K562 (cell line): ENCODE data around the gene VASH1. TPM values are rescaled to one million over a fixed set of nuclear protein-coding genes. Genes with fewer than 3 reads are reported as not detected.

Experiments used
- ATAC-seq: fragments of 200-7000 bp; cut with Tn5 transposase; 3 replicates; pipeline ENCODE4 v1.9.1; 2020; ENCODE audit warnings: moderate library complexity
- BruUV-seq: library from RNA; stranded (reverse); fragments of 400-500 nt; replicated peaks from 2 replicates; lab custom pipeline; 2021; lab: Mats Ljungman, UMichigan
- CTCF ChIA-PET: fragments of 300-600 bp; formaldehyde crosslinking; extraction: SDS; loops from one replicate; lab custom pipeline; 2021; ENCODE audit warnings: low intra/inter-chr PET ratio; lab: Yijun Ruan, JAX
- POLR2A ChIA-PET: fragments of 300-600, 350-650 bp; sonication (Branson Sonifier 250); formaldehyde crosslinking; extraction: SDS; loops from one replicate; lab custom pipeline; 2021; ENCODE audit warnings: antibody characterized with exemption, inconsistent platforms; lab: Yijun Ruan, JAX
- DNase-seq, 4 experiments: peaks; one replicate each; pipeline versions ENCODE4 v3.0.0 to v3.0.0-alpha.2; 2011 to 2018; ENCODE audit warnings: low spot score in 3 of 4, mixed read lengths in 3 of 4; ENCODE audit errors: extremely low read depth in 1 of 4
- FAIRE-seq: peaks from 2 replicates; lab custom pipeline; 2011; peaks lifted over from hg19 to GRCh38; lab: Jason Lieb, UNC
- H2AFZ ChIP-seq: 2 replicates; pipeline ENCODE4 v1.6.0; 2011; ENCODE audit warnings: low read depth, low read length, control low read depth, inconsistent platforms
- H3K27ac ChIP-seq: fragments of 200-600 bp; 3 replicates; pipeline ENCODE4 v1.8.0; 2011; ENCODE audit warnings: low read depth, mild to moderate bottlenecking, control low read depth, inconsistent platforms, low read length, moderate library complexity, mixed read lengths; ENCODE audit errors: extremely low read depth
- H3K27me3 ChIP-seq, 2 experiments: fragments of 300-600 bp in 1 of 2; 2 replicates in 1 of 2; 3 replicates in 1 of 2; pipeline versions ENCODE4 v1.6.0 to v1.8.0; 2011; ENCODE audit warnings: inconsistent platforms in 2 of 2, low read length in 2 of 2, mild to moderate bottlenecking in 1 of 2, mixed read lengths in 1 of 2, moderate library complexity in 1 of 2; ENCODE audit not compliant: control insufficient read depth in 2 of 2, insufficient read depth in 2 of 2
- H3K36me3 ChIP-seq: fragments of 300-600 bp; 3 replicates; pipeline ENCODE4 v1.8.0; 2011; ENCODE audit warnings: mild to moderate bottlenecking, low read length, inconsistent platforms; ENCODE audit not compliant: control insufficient read depth, insufficient read depth
- H3K4me1 ChIP-seq, 2 experiments: fragments of 200-600 bp in 1 of 2; replicated peaks in 1 of 2; 2 replicates in 1 of 2; 3 replicates in 1 of 2; pipeline versions ENCODE4 v1.5.1 to v1.8.0; 2011; ENCODE audit warnings: inconsistent platforms in 2 of 2, low read length in 2 of 2, mild to moderate bottlenecking in 1 of 2, mixed read lengths in 1 of 2, moderate library complexity in 1 of 2; ENCODE audit not compliant: control insufficient read depth in 2 of 2, insufficient read depth in 2 of 2
- H3K4me2 ChIP-seq: 2 replicates; pipeline ENCODE4 v1.6.1; 2011; ENCODE audit warnings: low read length, control low read depth, inconsistent platforms, mixed read lengths; ENCODE audit not compliant: insufficient read depth
- H3K4me3 ChIP-seq: fragments of 200-600 bp; sonication (generic), shearing (Covaris generic); 2 replicates; pipeline ENCODE4 v1.5.1; 2016; ENCODE audit warnings: control low read depth, inconsistent platforms
- H3K79me2 ChIP-seq: fragments of 200-600 bp; 3 replicates; pipeline ENCODE4 v1.8.0; 2011; ENCODE audit warnings: low read length, inconsistent platforms; ENCODE audit not compliant: control insufficient read depth, insufficient read depth
- H3K9ac ChIP-seq, 2 experiments: 2 replicates each; pipeline versions ENCODE4 v1.6.0 to v1.6.1; 2011; ENCODE audit warnings: low read depth in 2 of 2, low read length in 2 of 2, control low read depth in 1 of 2, inconsistent platforms in 1 of 2, mild to moderate bottlenecking in 1 of 2, mixed read lengths in 1 of 2; ENCODE audit not compliant: insufficient read depth in 1 of 2
- H3K9me1 ChIP-seq: one replicate; pipeline ENCODE4 v1.6.0; 2011; ENCODE audit warnings: inconsistent platforms, mild to moderate bottlenecking, low read length, moderate library complexity; ENCODE audit not compliant: control insufficient read depth, insufficient read depth
- H3K9me3 ChIP-seq: replicated peaks from 2 replicates; pipeline ENCODE4 v1.5.1; 2011; ENCODE audit warnings: low read depth, low read length, inconsistent platforms; ENCODE audit not compliant: control insufficient read depth, insufficient read depth
- H4K20me1 ChIP-seq: replicated peaks from 2 replicates; pipeline ENCODE4 v1.6.1; 2011; ENCODE audit warnings: low read length, inconsistent platforms, mixed read lengths; ENCODE audit not compliant: control insufficient read depth, insufficient read depth
- MAZ ChIP-seq, 2 experiments: fragments of 450-650 bp in 1 of 2; sonication (generic) in 1 of 2; formaldehyde crosslinking; IDR thresholded peaks in 1 of 2; conservative IDR thresholded peaks in 1 of 2; 2 replicates each; pipeline versions ENCODE4 v1.4.0 to v1.5.0; 2020; ENCODE audit warnings: mild to moderate bottlenecking in 1 of 2, missing genetic modification reagents in 1 of 2
- ZNF695 ChIP-seq: fragments of 450-650 bp; formaldehyde crosslinking; IDR thresholded peaks from 2 replicates; pipeline ENCODE4 v1.4.0; 2020; ENCODE audit warnings: mild to moderate bottlenecking, moderate library complexity
- WGBS: fragments of 100-300 bp; shearing (Covaris generic); methylation state at CpG from one replicate; pipeline ENCODE4 v1.1.6; 2016; ENCODE audit warnings: low coverage, mixed read lengths; ENCODE audit not compliant: insufficient coverage; ENCODE audit errors: missing lambda C conversion rate; 5-methylcytosine and 5-hydroxymethylcytosine counted together
- in situ Hi-C: fragments of 300-500 bp; cut with MboI; formaldehyde crosslinking; loops from 4 replicates; pipeline ENCODE4 v1.15.0; 2018; ENCODE audit warnings: inconsistent platforms, mixed read lengths
- intact Hi-C: fragments of 100-400 bp; cut with micrococcal nuclease; formaldehyde crosslinking; loops from 2 replicates; pipeline ENCODE4 v1.14.2; 2022
- polyA plus RNA-seq, 8 experiments: library from polyadenylated mRNA; depleted of rRNA in 4 of 8; stranded (reverse) in 5 of 8; unstranded in 3 of 8; fragments of >200 nt; fragmentation: Nextera tagmentation in 2 of 8; fragmentation: Illumina TruSeq in 1 of 8; extraction: Ambion mirVana in 2 of 8; extraction: Trizol in 1 of 8; gene quantifications; 2 replicates each; pipeline versions ENCODE4 v1.2.1 to v1.2.3, GENCODE V29; 2011 to 2014; ENCODE audit warnings: inconsistent platforms in 1 of 8, missing spikeins in 1 of 8
- total RNA-seq, 7 experiments: library from RNA; depleted of rRNA in 6 of 7; stranded (reverse); fragments of >200 nt in 6 of 7; fragmentation: Illumina TruSeq in 2 of 7; extraction: Trizol in 2 of 7; gene quantifications; 2 replicates each; pipeline versions ENCODE4 v1.2.1 to v1.2.3, GENCODE V29; 2011 to 2021; ENCODE audit warnings: low replicate concordance in 1 of 7

Gene VASH1
- total and polyA plus RNA-seq, 9 of the 15 experiments (the other 6 are each of a cell fraction or from before 2014, with no cell fraction given), result 0.01 to 0.43 (median 0.13) TPM; not detected in 1

DNA sequence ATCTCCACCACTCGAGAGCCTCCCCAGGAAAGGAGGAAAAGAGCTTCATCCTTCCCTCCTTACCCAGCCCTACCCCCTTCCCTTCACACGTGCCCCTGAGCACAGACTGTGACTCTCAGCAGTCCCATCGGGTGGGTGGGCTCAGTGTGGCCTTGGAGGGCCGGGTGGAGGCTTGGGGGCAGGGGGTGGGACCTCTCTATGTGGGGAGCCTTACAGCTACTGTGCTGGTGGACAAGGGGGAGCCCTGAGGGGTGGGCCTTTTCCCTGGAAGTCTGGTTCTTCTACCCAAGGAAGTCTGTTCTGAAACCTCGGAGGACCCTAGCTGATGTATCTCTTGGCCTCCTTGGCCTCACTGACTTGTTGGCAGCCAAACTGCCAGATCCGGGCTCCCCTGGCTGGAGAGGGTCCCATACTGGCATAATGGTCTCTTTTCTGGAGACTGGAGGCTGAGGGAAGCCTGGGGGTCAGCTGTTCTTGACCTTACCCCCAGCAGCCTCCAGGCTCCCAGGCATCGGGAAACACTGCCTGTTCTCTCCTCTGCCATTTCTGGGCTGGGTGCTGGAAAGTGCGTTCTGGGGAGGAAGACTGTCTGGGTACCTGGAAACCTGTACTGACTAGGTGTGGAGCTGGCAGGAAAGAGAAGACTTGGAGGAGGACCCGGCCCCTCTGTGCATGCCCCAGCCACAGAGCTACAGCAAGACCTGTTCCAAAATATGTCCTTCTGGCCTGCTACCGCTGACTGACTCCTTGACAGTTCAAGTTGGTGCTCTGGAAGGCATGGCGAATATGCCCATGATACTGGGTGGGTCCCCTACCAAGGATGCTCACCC lies 7.6 kb downstream of the VASH1 start:
- H3K9me3 ChIP-seq, result no peaks in the 10 kb centered on the region
- H3K27ac ChIP-seq, result no peak overlapping the region
- no TSS peak for BruUV-seq
- H3K79me2 ChIP-seq, result no peaks in the 10 kb centered on the region
- POLR2A ChIA-PET, result interaction anchor here (1.1 kb wide), 1 partner anchor 12 kb away, joined by 3 read pairs; no protein-coding TSS in a partner anchor
- H3K36me3 ChIP-seq, result no peaks in the 10 kb centered on the region
- H3K4me1 ChIP-seq, result peaks cover 30 to 33% of the 10 kb centered on the region in 2 experiments
- in situ Hi-C loops (no loop called here), intact Hi-C loops (no loop called here)
- H2AFZ ChIP-seq, result 0 out of 2 replicates have a peak overlapping the region, but pooled peaks have one; percentile 51
- FAIRE-seq, result no peak
- CTCF ChIA-PET, result no interaction called here
- no peaks in the 10 kb centered on the region for H3K27me3 ChIP-seq
- WGBS, result 35% methylated on average over 8 of the region's 11 CpGs
- no peak for DNase-seq
- peaks cover under 1% of the 10 kb centered on the region for H3K9me1 ChIP-seq
- TF ChIP-seq MAZ (CRISPR knock-in tag; conservative IDR thresholded peaks at IDR 0.05 in 1 of 2, IDR thresholded peaks at IDR 0.05 in 1 of 2) (peak in 1 of 2 experiments; percentile 2; a peak in 1 of 4 replicates), ZNF695 (CRISPR knock-in tag) (no peak)
- TF ChIP-seq, all 486 proteins: peak for 1
- Histone ChIP-seq H4K20me1 (no peaks in the 10 kb centered on the region), H3K4me2 (no peak overlapping the region), H3K9ac (no peak overlapping the region; a peak in 1 of 4 replicates), H3K4me3 (no peak overlapping the region)
- ATAC-seq, result no peak
